ENCODE results near the gene SDK2.

GRCh38 chr17:73452009-73452408, 192.2 kb downstream of the SDK2 start:
- TF ChIP-seq POLR2AphosphoS5 (IDR thresholded peaks at IDR 0.05; ENCODE audit: low read depth, low read length), result no peak
- TF ChIP-seq POLR2A (IDR thresholded peaks at IDR 0.05; ENCODE audit: low read depth, low read length), result no peak
- TF ChIP-seq TAF1 (IDR thresholded peaks at IDR 0.05; ENCODE audit: low read depth, low read length), result no peak
- TF ChIP-seq SPI1 (IDR thresholded peaks at IDR 0.05; ENCODE audit: low read depth, low read length), result no peak
